ENCODE measurements around the gene MRI1. TPM values are rescaled to one million over a fixed set of nuclear protein-coding genes. Genes with fewer than 3 reads are reported as not detected.

The MRI1 gene
- total RNA-seq, 4 donors from 2014 or later, result 63.0 to 304 (median 99.2) TPM

- in situ Hi-C loops (cut with MboI; ENCODE audit: low pct_ligation_motif_present in 1 of 4, low pct_unique_long_range_greater_than_20kb in 1 of 4, low sequenced_read_pairs in 3 of 4), result loop anchor here in 1 of 4 donors (25.0 kb wide), 1 partner anchor 104 kb away; no protein-coding TSS in a partner anchor
- TF ChIP-seq, protein P1, sequence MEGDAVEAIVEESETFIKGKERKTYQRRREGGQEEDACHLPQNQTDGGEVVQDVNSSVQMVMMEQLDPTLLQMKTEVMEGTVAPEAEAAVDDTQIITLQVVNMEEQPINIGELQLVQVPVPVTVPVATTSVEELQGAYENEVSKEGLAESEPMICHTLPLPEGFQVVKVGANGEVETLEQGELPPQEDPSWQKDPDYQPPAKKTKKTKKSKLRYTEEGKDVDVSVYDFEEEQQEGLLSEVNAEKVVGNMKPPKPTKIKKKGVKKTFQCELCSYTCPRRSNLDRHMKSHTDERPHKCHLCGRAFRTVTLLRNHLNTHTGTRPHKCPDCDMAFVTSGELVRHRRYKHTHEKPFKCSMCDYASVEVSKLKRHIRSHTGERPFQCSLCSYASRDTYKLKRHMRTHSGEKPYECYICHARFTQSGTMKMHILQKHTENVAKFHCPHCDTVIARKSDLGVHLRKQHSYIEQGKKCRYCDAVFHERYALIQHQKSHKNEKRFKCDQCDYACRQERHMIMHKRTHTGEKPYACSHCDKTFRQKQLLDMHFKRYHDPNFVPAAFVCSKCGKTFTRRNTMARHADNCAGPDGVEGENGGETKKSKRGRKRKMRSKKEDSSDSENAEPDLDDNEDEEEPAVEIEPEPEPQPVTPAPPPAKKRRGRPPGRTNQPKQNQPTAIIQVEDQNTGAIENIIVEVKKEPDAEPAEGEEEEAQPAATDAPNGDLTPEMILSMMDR (IDR thresholded peaks at IDR 0.05), result no peak
- TF ChIP-seq POLR2A (IDR thresholded peaks at IDR 0.05) (no peak), EP300 (IDR thresholded peaks at IDR 0.05; ENCODE audit: low read depth) (no peak), POLR2AphosphoS5 (IDR thresholded peaks at IDR 0.05) (no peak)
- no peak overlapping the region for H3K4me3 ChIP-seq
- H3K27ac ChIP-seq, result no peak overlapping the region
- H3K27me3 ChIP-seq, result no peaks in the 10 kb centered on the region
- DNase-seq, result no peak
- intact Hi-C loops (cut with DNase I; ENCODE audit: low total_unique reads), result no loop called here
- no peaks in the 10 kb centered on the region for H3K4me1 ChIP-seq
- H3K9me3 ChIP-seq, result no peaks in the 10 kb centered on the region
- peaks cover 0 to 55% (median 23%) of the 10 kb centered on the region in 4 donors for H3K36me3 ChIP-seq
- 81 to 88% methylated on average over 5 to 15 of the region's 15 CpGs for WGBS, 2 donors (ENCODE audit: low coverage in 1 of 2)
Measured at GRCh38 chr19:13757805-13758772, 6.2 kb upstream of the MRI1 start.

DNA sequence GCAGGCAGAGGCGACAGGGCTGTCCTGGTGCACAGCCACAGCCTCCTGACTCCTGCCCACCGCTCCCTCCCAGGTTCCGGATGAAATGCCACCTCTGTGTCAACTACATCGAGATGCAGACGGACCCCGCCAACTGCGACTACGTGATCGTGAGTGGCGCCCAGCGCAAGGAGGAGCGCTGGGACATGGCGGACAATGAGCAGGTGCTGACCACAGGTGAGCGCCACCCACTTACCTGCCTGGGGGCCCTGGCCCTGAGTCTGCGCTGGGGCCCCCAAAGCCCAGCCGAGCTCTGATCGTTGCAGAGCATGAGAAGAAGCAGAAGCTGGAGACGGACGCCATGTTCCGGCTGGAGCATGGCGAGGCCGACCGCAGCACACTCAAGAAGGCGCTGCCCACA, 5.5 kb upstream of the MRI1 start:
- H3K36me3 ChIP-seq, result peaks cover 0 to 51% (median 22%) of the 10 kb centered on the region in 4 donors
- 94% methylated on average over 24 of the region's 24 CpGs; no CpG with 5 or more reads in 1 of the 2 donors for WGBS, 2 donors (ENCODE audit: low coverage in 1 of 2)
- intact Hi-C loops (cut with DNase I; ENCODE audit: low total_unique reads), result no loop called here

GRCh38 chr19:13761423-13761822, 2.9 kb upstream of the MRI1 start:
- peaks cover 7 to 18% (median 15%) of the 10 kb centered on the region in 4 donors for H3K4me1 ChIP-seq
- no peak overlapping the region for H3K4me3 ChIP-seq
- WGBS, 2 donors (ENCODE audit: low coverage in 1 of 2), result 85 to 89% methylated on average over 7 to 8 of the region's 8 CpGs
- no peak for DNase-seq
- H3K36me3 ChIP-seq, result peaks cover 0 to 27% (median 12%) of the 10 kb centered on the region in 4 donors
- in situ Hi-C loops (cut with MboI; ENCODE audit: low pct_ligation_motif_present in 1 of 4, low pct_unique_long_range_greater_than_20kb in 1 of 4, low sequenced_read_pairs in 3 of 4), result loop anchor here in 1 of 4 donors (25.0 kb wide), 1 partner anchor 101 kb away; no protein-coding TSS in a partner anchor
- no peak for TF ChIP-seq EP300 (IDR thresholded peaks at IDR 0.05; ENCODE audit: low read depth)
- no peak for TF ChIP-seq POLR2AphosphoS5 (IDR thresholded peaks at IDR 0.05)
- TF ChIP-seq POLR2A (IDR thresholded peaks at IDR 0.05), result no peak
- TF ChIP-seq, protein P1 (IDR thresholded peaks at IDR 0.05), result no peak
- H3K27me3 ChIP-seq, result no peaks in the 10 kb centered on the region
- intact Hi-C loops (cut with DNase I; ENCODE audit: low total_unique reads), result loop anchor here (10.0 kb wide), 1 partner anchor 103 kb away; no protein-coding TSS in a partner anchor
- H3K9me3 ChIP-seq, result no peaks in the 10 kb centered on the region
- no peak overlapping the region for H3K27ac ChIP-seq

More for the DNA sequence above, 5.5 kb upstream of the MRI1 start:
- Histone ChIP-seq H3K4me3 (no peak overlapping the region), H3K9me3 (no peaks in the 10 kb centered on the region), H3K27ac (no peak overlapping the region), H3K4me1 (peaks cover 0 to 6% (median 3%) of the 10 kb centered on the region in 4 donors), H3K27me3 (no peaks in the 10 kb centered on the region)
- in situ Hi-C loops (cut with MboI; ENCODE audit: low pct_ligation_motif_present in 1 of 4, low pct_unique_long_range_greater_than_20kb in 1 of 4, low sequenced_read_pairs in 3 of 4), result loop anchor here in 1 of 4 donors (25.0 kb wide), 1 partner anchor 104 kb away; no protein-coding TSS in a partner anchor
- TF ChIP-seq EP300 (IDR thresholded peaks at IDR 0.05; ENCODE audit: low read depth) (no peak), POLR2A (IDR thresholded peaks at IDR 0.05) (no peak)
- TF ChIP-seq, protein P1 (IDR thresholded peaks at IDR 0.05), result no peak
- no peak for DNase-seq

DNA sequence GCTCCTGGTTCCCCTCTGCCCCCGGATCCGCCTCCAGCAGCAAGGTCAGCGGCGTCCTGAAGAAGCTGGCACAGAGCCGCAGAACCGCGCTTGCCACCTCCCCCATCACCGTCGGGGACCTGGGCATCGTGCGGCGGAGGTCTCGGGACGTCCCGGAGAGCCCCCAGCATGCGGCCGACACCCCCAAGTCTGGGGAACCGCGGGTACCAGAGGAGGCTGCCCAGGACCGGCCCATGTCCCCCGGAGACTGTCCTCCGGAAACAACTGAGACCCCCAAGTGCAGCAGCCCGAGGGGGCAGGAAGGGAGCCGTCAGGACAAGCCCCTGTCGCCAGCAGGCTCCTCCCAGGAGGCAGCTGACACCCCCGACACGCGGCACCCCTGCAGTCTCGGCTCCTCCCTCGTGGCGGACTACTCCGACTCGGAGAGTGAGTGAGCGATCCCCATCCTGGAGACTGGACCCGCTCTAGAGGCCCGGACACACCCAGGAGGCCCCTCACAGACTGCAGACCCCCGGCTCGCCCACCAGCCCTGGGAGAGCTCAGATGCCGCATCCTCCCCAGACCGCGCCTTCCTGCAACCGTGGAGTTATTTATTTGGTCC, 1.6 kb upstream of the MRI1 start:
- H3K9me3 ChIP-seq, result no peaks in the 10 kb centered on the region
- H3K27ac ChIP-seq, result no peak overlapping the region
- intact Hi-C loops (cut with DNase I; ENCODE audit: low total_unique reads), result loop anchor here (10.0 kb wide), 1 partner anchor 102 kb away; no protein-coding TSS in a partner anchor
- WGBS, 2 donors (ENCODE audit: low coverage in 1 of 2), result 91 to 94% methylated on average over 4 to 37 of the region's 42 CpGs
- peaks cover 7 to 18% (median 15%) of the 10 kb centered on the region in 4 donors for H3K4me1 ChIP-seq
- in situ Hi-C loops (cut with MboI; ENCODE audit: low pct_ligation_motif_present in 1 of 4, low pct_unique_long_range_greater_than_20kb in 1 of 4, low sequenced_read_pairs in 3 of 4), result loop anchor here in 1 of 4 donors (25.0 kb wide), 1 partner anchor 100 kb away; no protein-coding TSS in a partner anchor
- TF ChIP-seq POLR2AphosphoS5 (IDR thresholded peaks at IDR 0.05) (no peak), POLR2A (IDR thresholded peaks at IDR 0.05) (no peak), EP300 (IDR thresholded peaks at IDR 0.05; ENCODE audit: low read depth) (no peak)
- TF ChIP-seq, protein P1 (IDR thresholded peaks at IDR 0.05), result no peak
- DNase-seq, result no peak
- peaks cover 0 to 17% (median 7%) of the 10 kb centered on the region in 4 donors for H3K36me3 ChIP-seq
- H3K4me3 ChIP-seq, result no peak overlapping the region
- no peaks in the 10 kb centered on the region for H3K27me3 ChIP-seq

All from transverse colon (tissue), 4 donors.